Ovary (tissue), 9 donors: ENCODE results near the gene SBNO1. TPM values are rescaled to one million over a fixed set of nuclear protein-coding genes. Genes with fewer than 3 reads are reported as not detected.

Experiments
- DNase-seq, 5 donors: peaks; one replicate each; pipeline ENCODE4 v3.0.0-alpha.2; 2019 to 2020
- H3K27ac ChIP-seq, 2 donors: fragments of 200-600 bp; one replicate each; pipeline versions ENCODE4 v1.5.1 to v1.8.0; 2019 to 2022
- H3K27me3 ChIP-seq: fragments of 200-600 bp; one replicate; pipeline ENCODE4 v1.8.0; 2022
- H3K36me3 ChIP-seq: fragments of 200-600 bp; sonication (generic); one replicate; pipeline ENCODE4 v1.5.1; 2019
- H3K4me1 ChIP-seq: one replicate; pipeline ENCODE4 v1.8.1; 2013; ENCODE audit warnings: mild to moderate bottlenecking, moderate library complexity; ENCODE audit not compliant: insufficient read depth
- H3K4me3 ChIP-seq: fragments of 200-600 bp; sonication (generic); one replicate; pipeline ENCODE4 v1.5.1; 2017
- H3K9me3 ChIP-seq, 2 donors: fragments of 200-600 bp in 1 of 2; sonication (generic) in 1 of 2; one replicate each; pipeline versions ENCODE4 v1.5.1 to v1.8.1; 2013 to 2019; ENCODE audit warnings: mild to moderate bottlenecking in 1 of 2, moderate library complexity in 1 of 2
- CTCF ChIP-seq, 3 donors: fragments of 450-650 bp in 2 of 3; fragments of 200-600 bp in 1 of 3; IDR thresholded peaks; one replicate each; pipeline versions ENCODE4 v1.5.1 to v1.8.0; 2016 to 2022; ENCODE audit warnings: antibody characterized with exemption in 3 of 3, mild to moderate bottlenecking in 1 of 3
- EP300 ChIP-seq: sonication (generic); formaldehyde crosslinking; IDR thresholded peaks from one replicate; pipeline ENCODE4 v1.6.1; 2017; ENCODE audit warnings: antibody characterized with exemption
- POLR2A ChIP-seq: fragments of 450-650 bp; IDR thresholded peaks from one replicate; pipeline ENCODE4 v1.6.1; 2017; ENCODE audit warnings: antibody characterized with exemption, mild to moderate bottlenecking, moderate library complexity
- WGBS, 3 donors: extraction: QIAGEN DNeasy Blood & Tissue Kit in 1 of 3; methylation state at CpG; one replicate each; pipeline versions ENCODE4 v1.1.5 to v1.1.7; 2013 to 2017; 5-methylcytosine and 5-hydroxymethylcytosine counted together
- intact Hi-C, 4 donors: fragments of 100-400 bp; cut with DNase I; formaldehyde crosslinking; loops; one replicate each; pipeline versions ENCODE4 v1.11.0 to v1.15.1; 2022 to 2023
- polyA plus RNA-seq, 2 donors: library from polyadenylated mRNA; stranded (reverse); fragments of 200-250 nt in 1 of 2; fragments of 350-450 nt in 1 of 2; fragmentation: Illumina TruSeq in 1 of 2; extraction: RNeasy Lipid Tissue Mini Kit (QIAGEN cat#74804) in 1 of 2; gene quantifications; one replicate each; pipeline ENCODE4 v1.2.3, GENCODE V29; 2013 to 2014
- total RNA-seq, 7 donors: library from RNA; depleted of rRNA in 2 of 7; stranded (reverse); fragments of >200 nt in 2 of 7; fragmentation: NEBNext Ultra II Directional in 3 of 7; extraction: Animal tissue kit (Norgen Biotek cat#: 25700) in 3 of 7; gene quantifications; one replicate each; pipeline versions ENCODE4 v1.1.0 to v1.2.4, GENCODE V29; 2016 to 2023
- donor health status: DM: no; HTN: no; CAD: no; lungs with moderate emphysema.
- donor health status: DM: no; HTN: no; CAD: no.
- donor health status: Bipolar disorder and iron deficiency.
- donor health status: DM: yes; HTN: yes; CAD: no.
- donor health status: DM: no; HTN: no; CAD: no.
- donor health status: DM: yes; HTN: yes; CAD: no.

SBNO1 gene
- total and polyA plus RNA-seq, 9 donors, result 5.7 to 34.0 (median 26.9) TPM

- peak in 1 of 5 donors; percentile 22 for DNase-seq
- Histone ChIP-seq H3K27ac (no peak overlapping the region), H3K27me3 (no peaks in the 10 kb centered on the region), H3K4me3 (no peak overlapping the region), H3K9me3 (no peaks in the 10 kb centered on the region), H3K4me1 (peaks cover 9% of the 10 kb centered on the region), H3K36me3 (no peaks in the 10 kb centered on the region)
- intact Hi-C loops, result no loop called here
- WGBS, 3 donors, result 82 to 83% (median 82%) methylated on average over 15 of the region's 15 CpGs
- no peak for TF ChIP-seq POLR2A
- TF ChIP-seq CTCF (IDR thresholded peaks at IDR 0.05), result no peak
- TF ChIP-seq EP300, result no peak
These were observed 91.5 kb downstream of the SBNO1 start for GRCh38 chr12:123273166-123273565.

- intact Hi-C loops, result loop anchor here in 1 of 4 donors (2.0 kb wide), 1 partner anchor 94 kb away; the partner anchor contains the start of gene SBNO1
- Histone ChIP-seq H3K4me3 (peak overlapping the region; percentile 69), H3K4me1 (peaks cover 9% of the 10 kb centered on the region), H3K9me3 (no peaks in the 10 kb centered on the region), H3K27me3 (no peaks in the 10 kb centered on the region), H3K36me3 (no peaks in the 10 kb centered on the region), H3K27ac (peak overlapping the region; percentile 79 to 81)
- TF ChIP-seq EP300 (no peak), CTCF (IDR thresholded peaks at IDR 0.05) (peak in 2 of 3 donors; percentile 47 to 48)
- WGBS, 3 donors, result 0 to 1% (median 1%) methylated on average over 7 to 108 of the region's 108 CpGs
- DNase-seq, result peak; percentile 67 to 84 (median 77)
These were observed 93.5 kb downstream of the SBNO1 start for GRCh38 chr12:123271001-123271668.

GRCh38 chr12:123270214-123271000 lies 94.2 kb downstream of the SBNO1 start:
- Histone ChIP-seq H3K4me3 (peak overlapping the region; percentile 69), H3K27ac (peak overlapping the region; percentile 74 to 79), H3K4me1 (peaks cover 9% of the 10 kb centered on the region), H3K36me3 (no peaks in the 10 kb centered on the region), H3K27me3 (no peaks in the 10 kb centered on the region), H3K9me3 (no peaks in the 10 kb centered on the region)
- DNase-seq, result peak; percentile 33 to 65 (median 54)
- whole genome bisulfite sequencing, 3 donors, result 0 to 1% (median 1%) methylated on average over 39 to 51 of the region's 51 CpGs
- intact Hi-C loops, result loop anchor here in 1 of 4 donors (2.0 kb wide), 1 partner anchor 94 kb away; the partner anchor contains the start of gene SBNO1
- no peak for TF ChIP-seq CTCF (IDR thresholded peaks at IDR 0.05)
- TF ChIP-seq EP300, result no peak
- no peak for TF ChIP-seq POLR2A

GRCh38 chr12:123269896-123270213 lies 94.8 kb downstream of the SBNO1 start:
- WGBS, 3 donors, result 1 to 2% (median 1%) methylated on average over 7 of the region's 7 CpGs
- H3K36me3 ChIP-seq, result no peaks in the 10 kb centered on the region
- no peak for TF ChIP-seq POLR2A
- no peaks in the 10 kb centered on the region for H3K27me3 ChIP-seq
- no peak for DNase-seq
- H3K27ac ChIP-seq, result peak overlapping the region in 1 of 2 donors; percentile 79
- H3K4me1 ChIP-seq, result peaks cover 9% of the 10 kb centered on the region
- intact Hi-C loops, result loop anchor here in 2 of 4 donors (2.0 to 10.0 kb wide), 3 partner anchors 85 to 335 kb away; partner anchors contain the start of genes DDX55 (in 1 of the 2) and SBNO1 (in 1 of the 2)
- no peaks in the 10 kb centered on the region for H3K9me3 ChIP-seq
- H3K4me3 ChIP-seq, result peak overlapping the region; percentile 69
